Gastrocnemius medialis (tissue), 4 donors: ENCODE data around the gene ATXN1. TPM values are rescaled to one million over a fixed set of nuclear protein-coding genes. Genes with fewer than 3 reads are reported as not detected.

Experiments
- ATAC-seq, 2 donors: fragments of 150-250 bp; one replicate each; pipeline ENCODE4 v1.9.1; 2016
- DNase-seq, 2 donors: peaks; one replicate each; pipeline ENCODE4 v3.0.0-alpha.2; 2019
- H3K27ac ChIP-seq, 4 donors: fragments of 200-600 bp; sonication (generic); 1 replicate in 1 of 4; 2 replicates in 3 of 4; pipeline ENCODE4 v1.5.1; 2016 to 2018; ENCODE audit warnings: mild to moderate bottlenecking in 2 of 4, moderate library complexity in 1 of 4
- H3K27me3 ChIP-seq, 3 donors: fragments of 200-600 bp; sonication (generic) in 2 of 3; 1 replicate in 1 of 3; 2 replicates in 2 of 3; pipeline versions ENCODE4 v1.5.1 to v1.6.0; 2016 to 2019; ENCODE audit warnings: mild to moderate bottlenecking in 1 of 3, moderate library complexity in 1 of 3
- H3K36me3 ChIP-seq, 2 donors: fragments of 200-600 bp; sonication (generic) in 1 of 2; one replicate each; pipeline ENCODE4 v1.5.1; 2017 to 2018
- H3K4me1 ChIP-seq, 2 donors: fragments of 200-600 bp; sonication (generic) in 1 of 2; one replicate each; pipeline ENCODE4 v1.5.1; 2016 to 2017; ENCODE audit warnings: mild to moderate bottlenecking in 2 of 2
- H3K4me3 ChIP-seq, 4 donors: fragments of 200-600 bp; sonication (generic) in 3 of 4; 1 replicate in 1 of 4; 2 replicates in 3 of 4; pipeline ENCODE4 v1.5.1; 2016 to 2019; ENCODE audit warnings: mild to moderate bottlenecking in 2 of 4
- H3K9me3 ChIP-seq, 3 donors: fragments of 200-600 bp; sonication (generic) in 2 of 3; 1 replicate in 1 of 3; 2 replicates in 2 of 3; pipeline ENCODE4 v1.5.1; 2016 to 2019
- POLR2A ChIP-seq, 2 donors: fragments of 450-650 bp; IDR thresholded peaks; one replicate each; pipeline ENCODE4 v1.6.1; 2017; ENCODE audit warnings: antibody characterized with exemption in 2 of 2, mild to moderate bottlenecking in 2 of 2, moderate library complexity in 2 of 2
- in situ Hi-C, 4 donors: fragments of 200-750 bp; cut with MboI; loops; one replicate each; pipeline versions ENCODE4 v1.15.0 to v1.8.0; 2017; ENCODE audit warnings: low sequenced_read_pairs in 4 of 4
- intact Hi-C: fragments of 100-400 bp; cut with DNase I; formaldehyde crosslinking; loops from one replicate; pipeline ENCODE4 v1.15.1; 2023; ENCODE audit warnings: low total_unique reads
- total RNA-seq, 4 donors: library from RNA; depleted of rRNA; stranded (reverse); fragments of >200 nt; gene quantifications; one replicate each; pipeline versions ENCODE4 v1.1.0 to v1.2.3, GENCODE V29; 2016
- TF ChIP-seq, protein P1 (sequence below), 5 experiments: fragments of 450-650 bp in 3 of 5; fragments of 200-600 bp in 2 of 5; sonication (generic) in 2 of 5; IDR thresholded peaks in 4 of 5; conservative IDR thresholded peaks in 1 of 5; 1 replicate in 4 of 5; 2 replicates in 1 of 5; pipeline ENCODE4 v1.5.1; 2016 to 2019; ENCODE audit warnings: antibody characterized with exemption in 5 of 5, mild to moderate bottlenecking in 3 of 5, moderate library complexity in 3 of 5

ATXN1 gene
- total RNA-seq, 4 donors from 2014 or later, result 21.8 to 42.9 (median 33.1) TPM

DNA sequence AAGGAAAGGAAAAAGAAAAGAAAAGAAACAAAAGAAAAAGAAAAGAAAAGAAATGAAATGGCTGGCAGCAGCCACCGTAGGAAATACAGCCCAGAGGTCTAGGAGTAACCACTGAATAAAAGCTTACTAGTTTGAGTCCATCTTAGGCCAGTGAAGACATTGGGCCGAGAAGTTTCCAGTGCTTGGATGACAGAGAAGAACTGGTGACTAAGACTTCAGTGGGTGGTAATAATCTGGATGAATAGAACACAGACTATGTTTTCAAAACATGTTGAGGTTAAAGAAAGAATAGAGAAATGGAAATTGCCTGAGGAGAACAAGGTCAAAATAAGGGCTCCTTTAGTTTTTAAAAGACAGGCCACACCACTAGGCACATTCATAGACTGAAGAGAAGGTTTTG lies 198.8 kb downstream of the ATXN1 start:
- no peaks in the 10 kb centered on the region for H3K27me3 ChIP-seq
- no peak overlapping the region for H3K4me3 ChIP-seq
- intact Hi-C loops (loop anchor here (5.0 kb wide), 1 partner anchor 200 kb away; the partner anchor contains the start of gene ATXN1), in situ Hi-C loops (no loop called here)
- H3K36me3 ChIP-seq, result no peaks in the 10 kb centered on the region
- no peak for ATAC-seq
- H3K4me1 ChIP-seq, result peaks cover 35 to 36% of the 10 kb centered on the region in 2 donors
- no peak for DNase-seq
- no peak overlapping the region for H3K27ac ChIP-seq
- TF ChIP-seq, protein P1, sequence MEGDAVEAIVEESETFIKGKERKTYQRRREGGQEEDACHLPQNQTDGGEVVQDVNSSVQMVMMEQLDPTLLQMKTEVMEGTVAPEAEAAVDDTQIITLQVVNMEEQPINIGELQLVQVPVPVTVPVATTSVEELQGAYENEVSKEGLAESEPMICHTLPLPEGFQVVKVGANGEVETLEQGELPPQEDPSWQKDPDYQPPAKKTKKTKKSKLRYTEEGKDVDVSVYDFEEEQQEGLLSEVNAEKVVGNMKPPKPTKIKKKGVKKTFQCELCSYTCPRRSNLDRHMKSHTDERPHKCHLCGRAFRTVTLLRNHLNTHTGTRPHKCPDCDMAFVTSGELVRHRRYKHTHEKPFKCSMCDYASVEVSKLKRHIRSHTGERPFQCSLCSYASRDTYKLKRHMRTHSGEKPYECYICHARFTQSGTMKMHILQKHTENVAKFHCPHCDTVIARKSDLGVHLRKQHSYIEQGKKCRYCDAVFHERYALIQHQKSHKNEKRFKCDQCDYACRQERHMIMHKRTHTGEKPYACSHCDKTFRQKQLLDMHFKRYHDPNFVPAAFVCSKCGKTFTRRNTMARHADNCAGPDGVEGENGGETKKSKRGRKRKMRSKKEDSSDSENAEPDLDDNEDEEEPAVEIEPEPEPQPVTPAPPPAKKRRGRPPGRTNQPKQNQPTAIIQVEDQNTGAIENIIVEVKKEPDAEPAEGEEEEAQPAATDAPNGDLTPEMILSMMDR (IDR thresholded peaks at IDR 0.05 in 4 of 5, conservative IDR thresholded peaks at IDR 0.05 in 1 of 5), result no peak
- TF ChIP-seq POLR2A (IDR thresholded peaks at IDR 0.05), result no peak
- no peaks in the 10 kb centered on the region for H3K9me3 ChIP-seq

DNA sequence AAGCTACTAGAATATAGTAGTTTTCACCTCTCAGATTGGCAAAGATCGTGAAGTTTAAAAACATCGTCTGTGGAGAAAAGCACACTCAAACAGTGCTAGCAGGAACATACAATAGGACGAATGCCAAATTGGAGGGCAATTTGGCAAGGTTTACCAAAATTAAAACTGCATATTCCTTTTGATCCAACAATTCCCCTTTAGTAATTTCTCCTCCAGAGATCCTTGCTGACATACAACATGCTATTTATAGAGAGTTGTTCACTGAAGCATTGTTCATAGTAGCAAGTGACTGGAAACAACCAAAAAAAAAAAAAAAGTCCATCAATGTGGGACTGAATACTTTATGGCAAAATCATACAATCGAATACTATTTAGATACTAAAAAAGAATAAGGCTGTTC lies 202.2 kb downstream of the ATXN1 start:
- Histone ChIP-seq H3K27me3 (no peaks in the 10 kb centered on the region), H3K4me3 (no peak overlapping the region), H3K9me3 (no peaks in the 10 kb centered on the region), H3K27ac (peak overlapping the region in 1 of 4 donors; percentile 16), H3K36me3 (no peaks in the 10 kb centered on the region), H3K4me1 (peaks cover 18 to 20% of the 10 kb centered on the region in 2 donors)
- ATAC-seq (no peak), DNase-seq (no peak)
- TF ChIP-seq, protein P1 (IDR thresholded peaks at IDR 0.05 in 4 of 5, conservative IDR thresholded peaks at IDR 0.05 in 1 of 5), result no peak
- no peak for TF ChIP-seq POLR2A (IDR thresholded peaks at IDR 0.05)
- in situ Hi-C loops, result no loop called here
- intact Hi-C loops, result no loop called here

DNA sequence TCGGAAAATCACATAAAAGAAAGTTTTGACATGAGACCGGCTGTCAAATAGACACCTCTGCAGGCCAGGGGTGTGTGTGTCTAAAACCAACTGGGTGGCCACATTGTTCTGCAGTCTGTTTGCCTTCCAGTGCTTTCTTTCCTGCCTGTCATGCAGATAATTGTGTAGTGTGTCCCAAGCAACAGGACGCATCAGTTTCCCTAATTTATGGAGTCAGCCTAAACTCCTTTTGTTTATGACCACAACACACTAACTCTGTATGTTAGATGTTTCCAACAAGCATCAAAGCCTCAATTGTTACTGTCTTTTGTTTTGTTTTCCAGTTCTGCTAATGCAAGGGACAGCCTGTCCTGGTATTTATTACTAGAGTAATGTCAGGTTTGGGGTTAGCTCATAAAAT lies 205.7 kb downstream of the ATXN1 start:
- TF ChIP-seq POLR2A (IDR thresholded peaks at IDR 0.05), result no peak
- TF ChIP-seq, protein P1 (IDR thresholded peaks at IDR 0.05 in 4 of 5, conservative IDR thresholded peaks at IDR 0.05 in 1 of 5), result no peak
- H3K4me1 ChIP-seq, result peaks cover 20 to 21% of the 10 kb centered on the region in 2 donors
- in situ Hi-C loops, result no loop called here
- intact Hi-C loops, result no loop called here
- H3K9me3 ChIP-seq, result no peaks in the 10 kb centered on the region
- H3K27ac ChIP-seq, result no peak overlapping the region
- no peak overlapping the region for H3K4me3 ChIP-seq
- ATAC-seq, result no peak
- H3K36me3 ChIP-seq, result no peaks in the 10 kb centered on the region
- no peak for DNase-seq
- no peaks in the 10 kb centered on the region for H3K27me3 ChIP-seq

DNA sequence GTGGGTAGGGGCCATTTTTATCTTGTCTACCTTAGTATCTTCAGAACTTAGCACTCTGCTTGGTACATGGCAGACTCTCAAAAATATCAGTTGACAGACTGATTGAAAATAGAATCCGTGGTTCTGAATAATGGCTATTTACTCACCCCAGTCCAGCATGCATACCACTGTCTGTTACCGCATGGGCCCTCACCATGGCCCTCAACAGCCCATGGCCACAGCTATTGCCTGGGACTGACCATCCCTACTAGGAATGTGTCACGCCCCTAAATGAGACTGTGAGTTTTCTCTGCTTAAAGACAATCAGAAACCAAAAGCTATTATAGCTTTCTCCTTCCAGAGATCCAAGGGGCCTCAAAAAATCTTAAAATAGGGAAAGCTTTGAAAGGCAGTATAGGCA lies 207.7 kb downstream of the ATXN1 start:
- Histone ChIP-seq H3K27ac (no peak overlapping the region), H3K27me3 (no peaks in the 10 kb centered on the region), H3K4me3 (no peak overlapping the region), H3K4me1 (peaks cover 9% of the 10 kb centered on the region in 2 donors), H3K36me3 (no peaks in the 10 kb centered on the region), H3K9me3 (no peaks in the 10 kb centered on the region)
- ATAC-seq, result no peak
- in situ Hi-C loops, result no loop called here
- no peak for DNase-seq
- TF ChIP-seq, protein P1 (IDR thresholded peaks at IDR 0.05 in 4 of 5, conservative IDR thresholded peaks at IDR 0.05 in 1 of 5), result no peak
- no peak for TF ChIP-seq POLR2A (IDR thresholded peaks at IDR 0.05)
- intact Hi-C loops, result no loop called here

DNA sequence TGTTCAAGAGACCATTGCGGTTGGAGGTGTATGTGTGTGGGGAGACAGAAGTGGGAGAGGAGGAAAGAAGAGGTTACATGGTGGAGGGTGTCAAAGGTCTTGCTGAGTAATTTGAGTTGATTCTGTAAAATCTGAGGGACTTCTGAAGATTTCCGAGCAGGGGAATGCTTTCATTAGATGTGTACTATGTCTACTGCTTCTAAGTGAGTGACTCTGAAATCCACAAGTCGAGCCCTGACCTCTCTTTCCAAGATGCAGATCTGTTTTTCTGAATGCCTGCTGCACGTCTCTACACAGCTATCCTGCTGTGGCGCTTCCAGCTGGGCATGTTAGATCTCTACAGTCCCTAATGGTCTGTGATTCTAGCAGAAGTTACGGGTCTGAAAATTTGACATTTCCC lies 209.8 kb downstream of the ATXN1 start:
- Histone ChIP-seq H3K36me3 (no peaks in the 10 kb centered on the region), H3K27me3 (no peaks in the 10 kb centered on the region), H3K4me3 (no peak overlapping the region), H3K27ac (no peak overlapping the region), H3K9me3 (no peaks in the 10 kb centered on the region), H3K4me1 (peaks cover 7% of the 10 kb centered on the region in 2 donors)
- in situ Hi-C loops (no loop called here), intact Hi-C loops (no loop called here)
- TF ChIP-seq, protein P1 (IDR thresholded peaks at IDR 0.05 in 4 of 5, conservative IDR thresholded peaks at IDR 0.05 in 1 of 5), result no peak
- no peak for TF ChIP-seq POLR2A (IDR thresholded peaks at IDR 0.05)
- DNase-seq (no peak), ATAC-seq (no peak)
